GM12892 (cell line): ENCODE measurements around the gene FAM32A.

ENCODE experiments used
- POLR2A ChIP-seq: IDR thresholded peaks from 2 replicates; pipeline ENCODE4 v1.6.1; 2011; ENCODE audit warnings: low read depth, low read length, control low read depth
- POLR2AphosphoS5 ChIP-seq: IDR thresholded peaks from 2 replicates; pipeline ENCODE4 v1.6.1; 2011; ENCODE audit warnings: low read depth, low read length, control low read depth
- TAF1 ChIP-seq: IDR thresholded peaks from 2 replicates; pipeline ENCODE4 v1.6.1; 2011; ENCODE audit warnings: low read depth, mild to moderate bottlenecking, control low read depth, low read length, borderline replicate concordance

DNA sequence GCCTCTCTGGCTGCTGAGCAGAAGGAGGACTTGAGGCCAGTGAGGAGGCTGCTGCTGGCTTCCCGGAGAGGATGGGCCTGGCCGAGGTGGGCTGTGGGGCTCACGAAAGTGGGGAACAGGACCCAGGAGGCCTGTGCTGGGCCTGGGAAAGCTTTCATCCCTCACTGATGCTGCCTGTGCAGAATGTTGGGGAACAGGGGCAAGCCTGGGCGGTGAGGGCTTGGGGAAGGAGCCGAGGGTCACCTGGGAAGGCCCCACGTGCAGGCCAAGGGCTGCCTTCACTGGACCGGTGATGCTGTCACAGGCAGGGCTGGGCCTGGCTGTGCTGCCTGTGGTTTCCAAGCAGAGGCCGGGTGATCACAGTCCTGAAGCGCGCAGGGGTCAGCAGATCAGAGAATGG lies 21.9 kb downstream of the FAM32A start:
- TF ChIP-seq POLR2A (no peak), POLR2AphosphoS5 (no peak), TAF1 (no peak)
